GM18505 (cell line): ENCODE results near the gene KRTAP5-11.

Experiments used
- ATAC-seq: cut with Tn5 transposase; IDR thresholded peaks from one replicate; pipeline ENCODE4 v1.9.1; 2021; ENCODE audit not compliant: unreplicated experiment
- POLR2A ChIP-seq: IDR thresholded peaks from 4 replicates; pipeline ENCODE4 v1.6.1; 2011; ENCODE audit warnings: borderline replicate concordance; ENCODE audit not compliant: insufficient read depth, insufficient read length; ENCODE audit errors: extremely low read depth

KRTAP5-11 gene

GRCh38 chr11:71566081-71566620, 16.5 kb downstream of the KRTAP5-11 start:
- no peak for TF ChIP-seq POLR2A
- no peak for ATAC-seq

GRCh38 chr11:71565263-71565662, 17.4 kb downstream of the KRTAP5-11 start, which contains the start of gene KRTAP5-10:
TSS of gene KRTAP5-10 (plus strand) at chr11:71565563. CDS start at chr11:71565588, 25 bp downstream.
- ATAC-seq, result no peak

GRCh38 chr11:71564430-71564829, 18.2 kb downstream of the KRTAP5-11 start:
- ATAC-seq, result no peak

More at GRCh38 chr11:71565263-71565662, 17.4 kb downstream of the KRTAP5-11 start, which contains the start of gene KRTAP5-10:
- TF ChIP-seq POLR2A, result no peak

GRCh38 chr11:71563406-71563805, 19.3 kb downstream of the KRTAP5-11 start:
- no peak for ATAC-seq

More at GRCh38 chr11:71564430-71564829, 18.2 kb downstream of the KRTAP5-11 start:
- TF ChIP-seq POLR2A, result no peak

GRCh38 chr11:71562120-71562519, 20.6 kb downstream of the KRTAP5-11 start:
- no peak for TF ChIP-seq POLR2A
- no peak for ATAC-seq

More at GRCh38 chr11:71563406-71563805, 19.3 kb downstream of the KRTAP5-11 start:
- TF ChIP-seq POLR2A, result no peak

- ATAC-seq, result no peak
- TF ChIP-seq POLR2A, result no peak
Observed at GRCh38 chr11:71558996-71559395, 23.7 kb downstream of the KRTAP5-11 start.

- no peak for TF ChIP-seq POLR2A
- no peak for ATAC-seq
Observed at GRCh38 chr11:71557257-71557656, 25.4 kb downstream of the KRTAP5-11 start.

- no peak for ATAC-seq
- no peak for TF ChIP-seq POLR2A
Observed at GRCh38 chr11:71556018-71556417, 26.7 kb downstream of the KRTAP5-11 start.

GRCh38 chr11:71555508-71555907, 27.2 kb downstream of the KRTAP5-11 start:
- no peak for TF ChIP-seq POLR2A
- ATAC-seq, result no peak

- no peak for TF ChIP-seq POLR2A
- ATAC-seq, result no peak
Observed at GRCh38 chr11:71554996-71555395, 27.7 kb downstream of the KRTAP5-11 start.

- no peak for TF ChIP-seq POLR2A
- no peak for ATAC-seq
Observed at GRCh38 chr11:71551711-71552110, 31.0 kb downstream of the KRTAP5-11 start.

- no peak for TF ChIP-seq POLR2A
- ATAC-seq, result no peak
Observed at GRCh38 chr11:71548716-71549151, 33.9 kb downstream of the KRTAP5-11 start.

- TF ChIP-seq POLR2A, result no peak
Observed at GRCh38 chr11:71548120-71548519, 34.6 kb downstream of the KRTAP5-11 start, which contains the start of gene KRTAP5-9. TSS of gene KRTAP5-9 (plus strand) at chr11:71548420. CDS start at chr11:71548658, 238 bp downstream.

GRCh38 chr11:71545405-71545966, 37.2 kb downstream of the KRTAP5-11 start:
- no peak for ATAC-seq
- no peak for TF ChIP-seq POLR2A

More at GRCh38 chr11:71548120-71548519, 34.6 kb downstream of the KRTAP5-11 start, which contains the start of gene KRTAP5-9:
- ATAC-seq, result no peak
